GM18951 (cell line): ENCODE results near the gene NHLH1.

Source experiments
- POLR2A ChIP-seq: IDR thresholded peaks from 4 replicates; pipeline ENCODE4 v1.6.1; 2011; ENCODE audit warnings: mild to moderate bottlenecking; ENCODE audit not compliant: insufficient read length, insufficient read depth; ENCODE audit errors: extremely low read depth
- in situ Hi-C: fragments of 300-500 bp; cut with MboI; formaldehyde crosslinking; loops from one replicate; pipeline ENCODE4 v1.12.0; 2022; ENCODE audit warnings: low sequenced_read_pairs, mixed read lengths, inconsistent platforms; ENCODE audit not compliant: unreplicated experiment

Gene NHLH1

GRCh38 chr1:160344936-160345335, 21.9 kb upstream of the NHLH1 start:
- TF ChIP-seq POLR2A: no peak
- in situ Hi-C loops: no loop called here

- TF ChIP-seq POLR2A: no peak
- in situ Hi-C loops: no loop called here
These were observed 20.4 kb upstream of the NHLH1 start for GRCh38 chr1:160346463-160346862.

- no peak for TF ChIP-seq POLR2A
- in situ Hi-C loops: no loop called here
These were observed 19.9 kb upstream of the NHLH1 start for GRCh38 chr1:160346958-160347357.

- in situ Hi-C loops: no loop called here
- no peak for TF ChIP-seq POLR2A
These were observed 15.2 kb upstream of the NHLH1 start for GRCh38 chr1:160351629-160352028.

GRCh38 chr1:160352555-160352954, 14.3 kb upstream of the NHLH1 start:
- in situ Hi-C loops: no loop called here
- no peak for TF ChIP-seq POLR2A

GRCh38 chr1:160353223-160353622, 13.6 kb upstream of the NHLH1 start:
- in situ Hi-C loops: no loop called here
- TF ChIP-seq POLR2A: no peak

GRCh38 chr1:160354388-160354985, 12.4 kb upstream of the NHLH1 start:
- in situ Hi-C loops: no loop called here
- TF ChIP-seq POLR2A: no peak

- TF ChIP-seq POLR2A: no peak
- in situ Hi-C loops: no loop called here
These were observed 9.4 kb upstream of the NHLH1 start for GRCh38 chr1:160357286-160358002.

- in situ Hi-C loops: no loop called here
- no peak for TF ChIP-seq POLR2A
These were observed 8.8 kb upstream of the NHLH1 start for GRCh38 chr1:160358073-160358472.

- in situ Hi-C loops: no loop called here
- no peak for TF ChIP-seq POLR2A
These were observed 7.2 kb upstream of the NHLH1 start for GRCh38 chr1:160359559-160360226.

GRCh38 chr1:160360227-160360695, 6.6 kb upstream of the NHLH1 start:
- in situ Hi-C loops: no loop called here
- TF ChIP-seq POLR2A: no peak

- in situ Hi-C loops: no loop called here
- no peak for TF ChIP-seq POLR2A
These were observed 5.7 kb upstream of the NHLH1 start for GRCh38 chr1:160361199-160361598.

GRCh38 chr1:160361814-160362167, 5.1 kb upstream of the NHLH1 start:
- TF ChIP-seq POLR2A: no peak
- in situ Hi-C loops: no loop called here

- no peak for TF ChIP-seq POLR2A
- in situ Hi-C loops: no loop called here
These were observed 4.5 kb upstream of the NHLH1 start for GRCh38 chr1:160362168-160362957.

GRCh38 chr1:160363010-160363409, 3.9 kb upstream of the NHLH1 start:
- in situ Hi-C loops: no loop called here

More at GRCh38 chr1:160363010-160363409, 3.9 kb upstream of the NHLH1 start:
- no peak for TF ChIP-seq POLR2A
